ENCODE measurements around the gene HIBADH.

HIBADH gene

DNA sequence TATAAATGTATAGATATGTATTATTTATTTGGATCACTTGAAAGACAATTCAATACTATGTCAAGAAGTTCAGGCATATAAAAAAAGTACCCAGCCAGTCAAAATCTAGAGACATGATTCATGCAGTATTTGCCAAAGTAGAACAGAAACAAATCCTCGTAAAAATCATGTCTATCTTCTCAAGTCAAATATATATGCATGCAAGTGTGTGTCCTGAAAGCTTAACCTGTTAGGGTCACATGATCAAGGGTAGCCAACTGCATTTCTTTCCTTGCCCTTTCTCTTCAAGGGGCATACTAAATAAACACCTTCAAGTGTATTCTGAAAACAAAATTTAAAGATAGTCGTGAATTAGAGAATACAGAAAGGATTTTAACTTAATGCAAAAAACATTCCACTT, 107.0 kb downstream of the HIBADH start (continued):
- TF ChIP-seq, protein P1, sequence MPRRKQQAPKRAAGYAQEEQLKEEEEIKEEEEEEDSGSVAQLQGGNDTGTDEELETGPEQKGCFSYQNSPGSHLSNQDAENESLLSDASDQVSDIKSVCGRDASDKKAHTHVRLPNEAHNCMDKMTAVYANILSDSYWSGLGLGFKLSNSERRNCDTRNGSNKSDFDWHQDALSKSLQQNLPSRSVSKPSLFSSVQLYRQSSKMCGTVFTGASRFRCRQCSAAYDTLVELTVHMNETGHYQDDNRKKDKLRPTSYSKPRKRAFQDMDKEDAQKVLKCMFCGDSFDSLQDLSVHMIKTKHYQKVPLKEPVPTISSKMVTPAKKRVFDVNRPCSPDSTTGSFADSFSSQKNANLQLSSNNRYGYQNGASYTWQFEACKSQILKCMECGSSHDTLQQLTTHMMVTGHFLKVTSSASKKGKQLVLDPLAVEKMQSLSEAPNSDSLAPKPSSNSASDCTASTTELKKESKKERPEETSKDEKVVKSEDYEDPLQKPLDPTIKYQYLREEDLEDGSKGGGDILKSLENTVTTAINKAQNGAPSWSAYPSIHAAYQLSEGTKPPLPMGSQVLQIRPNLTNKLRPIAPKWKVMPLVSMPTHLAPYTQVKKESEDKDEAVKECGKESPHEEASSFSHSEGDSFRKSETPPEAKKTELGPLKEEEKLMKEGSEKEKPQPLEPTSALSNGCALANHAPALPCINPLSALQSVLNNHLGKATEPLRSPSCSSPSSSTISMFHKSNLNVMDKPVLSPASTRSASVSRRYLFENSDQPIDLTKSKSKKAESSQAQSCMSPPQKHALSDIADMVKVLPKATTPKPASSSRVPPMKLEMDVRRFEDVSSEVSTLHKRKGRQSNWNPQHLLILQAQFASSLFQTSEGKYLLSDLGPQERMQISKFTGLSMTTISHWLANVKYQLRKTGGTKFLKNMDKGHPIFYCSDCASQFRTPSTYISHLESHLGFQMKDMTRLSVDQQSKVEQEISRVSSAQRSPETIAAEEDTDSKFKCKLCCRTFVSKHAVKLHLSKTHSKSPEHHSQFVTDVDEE (CRISPR knock-in tag; IDR thresholded peaks at IDR 0.05) = no peak
- no peak for TF ChIP-seq ARNTL (CRISPR knock-in tag; IDR thresholded peaks at IDR 0.05; ENCODE audit: borderline replicate concordance, low read depth)
- no peak for TF ChIP-seq CSDC2 (CRISPR knock-in tag; IDR thresholded peaks at IDR 0.05)
- no peak for TF ChIP-seq ZNF565 (CRISPR knock-in tag; conservative IDR thresholded peaks at IDR 0.05; ENCODE audit: low read depth)
- TF ChIP-seq ZNF70 (CRISPR knock-in tag; IDR thresholded peaks at IDR 0.05) = no peak
- TF ChIP-seq TOX (CRISPR knock-in tag; IDR thresholded peaks at IDR 0.05; ENCODE audit: borderline replicate concordance) = no peak
- TF ChIP-seq, protein P2, sequence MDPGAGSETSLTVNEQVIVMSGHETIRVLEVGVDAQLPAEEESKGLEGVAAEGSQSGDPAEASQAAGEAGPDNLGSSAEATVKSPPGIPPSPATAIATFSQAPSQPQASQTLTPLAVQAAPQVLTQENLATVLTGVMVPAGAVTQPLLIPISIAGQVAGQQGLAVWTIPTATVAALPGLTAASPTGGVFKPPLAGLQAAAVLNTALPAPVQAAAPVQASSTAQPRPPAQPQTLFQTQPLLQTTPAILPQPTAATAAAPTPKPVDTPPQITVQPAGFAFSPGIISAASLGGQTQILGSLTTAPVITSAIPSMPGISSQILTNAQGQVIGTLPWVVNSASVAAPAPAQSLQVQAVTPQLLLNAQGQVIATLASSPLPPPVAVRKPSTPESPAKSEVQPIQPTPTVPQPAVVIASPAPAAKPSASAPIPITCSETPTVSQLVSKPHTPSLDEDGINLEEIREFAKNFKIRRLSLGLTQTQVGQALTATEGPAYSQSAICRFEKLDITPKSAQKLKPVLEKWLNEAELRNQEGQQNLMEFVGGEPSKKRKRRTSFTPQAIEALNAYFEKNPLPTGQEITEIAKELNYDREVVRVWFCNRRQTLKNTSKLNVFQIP (CRISPR knock-in tag; IDR thresholded peaks at IDR 0.05; ENCODE audit: borderline replicate concordance, low read depth) = no peak
- TF ChIP-seq TCF4 (CRISPR knock-in tag; IDR thresholded peaks at IDR 0.05; ENCODE audit: borderline replicate concordance) = no peak
- TF ChIP-seq SNAI2 (CRISPR knock-in tag; IDR thresholded peaks at IDR 0.05) = no peak
- TF ChIP-seq RARB (CRISPR knock-in tag; IDR thresholded peaks at IDR 0.05) = no peak

DNA sequence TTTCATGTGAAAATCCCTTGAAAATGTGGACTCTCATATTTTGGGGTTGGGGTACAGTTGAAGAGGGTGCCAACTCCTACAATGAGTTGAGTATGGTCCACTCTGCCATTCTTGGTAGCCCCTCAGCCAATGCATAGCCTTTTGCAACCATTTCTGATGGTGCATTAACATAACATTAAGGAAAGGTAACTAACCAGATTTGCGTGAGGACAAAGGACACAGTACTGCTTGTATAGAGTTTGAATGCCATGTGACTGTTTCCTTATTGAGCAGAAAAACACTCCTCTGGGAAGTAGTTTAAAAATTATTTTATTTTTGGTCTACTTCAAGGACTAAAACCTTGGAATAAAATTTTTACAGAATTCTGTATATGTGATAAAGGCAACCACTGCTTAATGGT, 107.9 kb downstream of the HIBADH start:
- TF ChIP-seq ARNTL (CRISPR knock-in tag; IDR thresholded peaks at IDR 0.05; ENCODE audit: borderline replicate concordance, low read depth) = no peak
- TF ChIP-seq CSDC2 (CRISPR knock-in tag; IDR thresholded peaks at IDR 0.05) = no peak
- TF ChIP-seq, protein P3, sequence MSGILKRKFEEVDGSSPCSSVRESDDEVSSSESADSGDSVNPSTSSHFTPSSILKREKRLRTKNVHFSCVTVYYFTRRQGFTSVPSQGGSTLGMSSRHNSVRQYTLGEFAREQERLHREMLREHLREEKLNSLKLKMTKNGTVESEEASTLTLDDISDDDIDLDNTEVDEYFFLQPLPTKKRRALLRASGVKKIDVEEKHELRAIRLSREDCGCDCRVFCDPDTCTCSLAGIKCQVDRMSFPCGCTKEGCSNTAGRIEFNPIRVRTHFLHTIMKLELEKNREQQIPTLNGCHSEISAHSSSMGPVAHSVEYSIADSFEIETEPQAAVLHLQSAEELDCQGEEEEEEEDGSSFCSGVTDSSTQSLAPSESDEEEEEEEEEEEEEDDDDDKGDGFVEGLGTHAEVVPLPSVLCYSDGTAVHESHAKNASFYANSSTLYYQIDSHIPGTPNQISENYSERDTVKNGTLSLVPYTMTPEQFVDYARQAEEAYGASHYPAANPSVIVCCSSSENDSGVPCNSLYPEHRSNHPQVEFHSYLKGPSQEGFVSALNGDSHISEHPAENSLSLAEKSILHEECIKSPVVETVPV (CRISPR knock-in tag; IDR thresholded peaks at IDR 0.05) = no peak
- TF ChIP-seq RARB (CRISPR knock-in tag; IDR thresholded peaks at IDR 0.05) = no peak
- no peak for TF ChIP-seq ISL1 (CRISPR knock-in tag; IDR thresholded peaks at IDR 0.05)
- TF ChIP-seq BACH2 (CRISPR knock-in tag; IDR thresholded peaks at IDR 0.05; ENCODE audit: borderline replicate concordance) = no peak
- TF ChIP-seq ZC3H10 (CRISPR knock-in tag; IDR thresholded peaks at IDR 0.05) = no peak
- no peak for TF ChIP-seq ZNF8 (CRISPR knock-in tag; IDR thresholded peaks at IDR 0.05)
- TF ChIP-seq, protein P4, sequence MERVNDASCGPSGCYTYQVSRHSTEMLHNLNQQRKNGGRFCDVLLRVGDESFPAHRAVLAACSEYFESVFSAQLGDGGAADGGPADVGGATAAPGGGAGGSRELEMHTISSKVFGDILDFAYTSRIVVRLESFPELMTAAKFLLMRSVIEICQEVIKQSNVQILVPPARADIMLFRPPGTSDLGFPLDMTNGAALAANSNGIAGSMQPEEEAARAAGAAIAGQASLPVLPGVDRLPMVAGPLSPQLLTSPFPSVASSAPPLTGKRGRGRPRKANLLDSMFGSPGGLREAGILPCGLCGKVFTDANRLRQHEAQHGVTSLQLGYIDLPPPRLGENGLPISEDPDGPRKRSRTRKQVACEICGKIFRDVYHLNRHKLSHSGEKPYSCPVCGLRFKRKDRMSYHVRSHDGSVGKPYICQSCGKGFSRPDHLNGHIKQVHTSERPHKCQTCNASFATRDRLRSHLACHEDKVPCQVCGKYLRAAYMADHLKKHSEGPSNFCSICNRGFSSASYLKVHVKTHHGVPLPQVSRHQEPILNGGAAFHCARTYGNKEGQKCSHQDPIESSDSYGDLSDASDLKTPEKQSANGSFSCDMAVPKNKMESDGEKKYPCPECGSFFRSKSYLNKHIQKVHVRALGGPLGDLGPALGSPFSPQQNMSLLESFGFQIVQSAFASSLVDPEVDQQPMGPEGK (CRISPR knock-in tag; IDR thresholded peaks at IDR 0.05; ENCODE audit: borderline replicate concordance) = no peak
- TF ChIP-seq ZFP3 (CRISPR knock-in tag; IDR thresholded peaks at IDR 0.05) = no peak
- no peak for TF ChIP-seq ZFP30 (CRISPR knock-in tag; IDR thresholded peaks at IDR 0.05)
- TF ChIP-seq, protein P2 (CRISPR knock-in tag; IDR thresholded peaks at IDR 0.05; ENCODE audit: borderline replicate concordance, low read depth) = no peak
- TF ChIP-seq TOX (CRISPR knock-in tag; IDR thresholded peaks at IDR 0.05; ENCODE audit: borderline replicate concordance) = no peak
- no peak for ATAC-seq

DNA sequence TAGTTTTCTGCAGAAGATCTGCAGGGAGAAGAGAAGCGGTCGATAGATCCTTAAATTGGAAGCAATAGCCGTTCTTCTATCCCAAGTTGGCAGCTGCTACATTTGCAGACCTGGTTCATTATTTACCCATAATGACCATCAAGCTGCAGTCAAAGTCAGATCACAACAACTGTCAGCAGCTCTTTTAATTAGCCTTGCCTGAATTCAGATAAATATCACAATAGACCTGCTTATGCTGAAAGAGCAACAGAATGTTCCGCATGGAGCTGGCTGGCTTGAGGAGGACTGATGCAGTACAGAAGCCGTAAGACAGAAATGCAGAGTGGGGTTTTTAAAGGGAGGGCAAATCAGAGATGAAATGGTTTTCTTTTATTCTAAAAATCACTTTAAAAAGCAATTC, 109.4 kb downstream of the HIBADH start:
- TF ChIP-seq RARB (CRISPR knock-in tag; IDR thresholded peaks at IDR 0.05) (no peak), TOX (CRISPR knock-in tag; IDR thresholded peaks at IDR 0.05; ENCODE audit: borderline replicate concordance) (no peak), PPARA (CRISPR knock-in tag; IDR thresholded peaks at IDR 0.05; ENCODE audit: borderline replicate concordance) (no peak), BACH2 (CRISPR knock-in tag; IDR thresholded peaks at IDR 0.05; ENCODE audit: borderline replicate concordance) (no peak), ISL1 (CRISPR knock-in tag; IDR thresholded peaks at IDR 0.05) (no peak), CSDC2 (CRISPR knock-in tag; IDR thresholded peaks at IDR 0.05) (no peak)

More for the DNA sequence above, 109.4 kb downstream of the HIBADH start:
- no peak for ATAC-seq

Data from SK-N-SH treated with all-trans-retinoic acid at 6 μM for 48 hours (cell line).